ENCODE data around the gene ADARB2. TPM values are rescaled to one million over a fixed set of nuclear protein-coding genes. Genes with fewer than 3 reads are reported as not detected.

ADARB2 gene
- polyA plus RNA-seq, 1 of the 3 experiments (the other 2 are of a cell fraction): not detected

- TF ChIP-seq RFX5 (IDR thresholded peaks at IDR 0.05; ENCODE audit: low read length) (no peak), RCOR1 (IDR thresholded peaks at IDR 0.05; ENCODE audit: low read length) (no peak), EP300 (IDR thresholded peaks at IDR 0.05; ENCODE audit: borderline replicate concordance in 1 of 2, low read depth in 1 of 2, low read length in 1 of 2) (no peak), FOSL2 (IDR thresholded peaks at IDR 0.05; ENCODE audit: borderline replicate concordance, low read depth) (no peak)
- no peaks in the 10 kb centered on the region for H4K20me1 ChIP-seq (ENCODE audit: insufficient read depth)
- peaks cover 0 to 39% of the 10 kb centered on the region in 2 experiments; a peak in 1 of 4 replicates for H3K4me1 ChIP-seq (ENCODE audit: control insufficient read depth in 1 of 2, insufficient read depth in 2 of 2, low read depth in 1 of 2, low read length in 1 of 2)
- WGBS (ENCODE audit: low lambda C conversion rate): 13% methylated on average over 7 of the region's 9 CpGs
- POLR2A ChIA-PET: interaction anchor here (2.1 kb wide), 1 partner anchor 85 kb away, joined by 6 read pairs; the partner anchor contains the start of gene ADARB2
- CTCF ChIA-PET: interaction anchor here (0.6 to 1.8 kb wide), 2 partner anchors 85 to 231 kb away, joined by 3 to 4 read pairs; partner anchors contain the start of gene ADARB2
- H3K27me3 ChIP-seq (ENCODE audit: insufficient read depth): no peaks in the 10 kb centered on the region
- no peaks in the 10 kb centered on the region for H3K79me2 ChIP-seq (ENCODE audit: insufficient read depth)
- H3K27ac ChIP-seq (ENCODE audit: low read depth in 2 of 2, low read length in 1 of 2): peak overlapping the region in 1 of 2 experiments; percentile 88; a peak in 2 of 4 replicates
- H3K9ac ChIP-seq: no peak overlapping the region
- H3K9me3 ChIP-seq: no peaks in the 10 kb centered on the region
- H3K36me3 ChIP-seq (replicated peaks in 1 of 2; ENCODE audit: control insufficient read depth in 1 of 2, insufficient read depth in 2 of 2, low read length in 1 of 2): no peaks in the 10 kb centered on the region
- peak; percentile 62 for DNase-seq
- no peak overlapping the region for H2AFZ ChIP-seq (ENCODE audit: low read depth)
- no peaks in the 10 kb centered on the region for H3K9me2 ChIP-seq
- no peak overlapping the region for H3K4me3 ChIP-seq (ENCODE audit: low read depth in 2 of 2, low read length in 1 of 2)
- H3K4me2 ChIP-seq: no peak overlapping the region
- peaks cover 4% of the 10 kb centered on the region for H3F3A ChIP-seq (replicated peaks; ENCODE audit: insufficient read depth)
These were observed 85.2 kb downstream of the ADARB2 start for GRCh38 chr10:1652151-1652550.

DNA sequence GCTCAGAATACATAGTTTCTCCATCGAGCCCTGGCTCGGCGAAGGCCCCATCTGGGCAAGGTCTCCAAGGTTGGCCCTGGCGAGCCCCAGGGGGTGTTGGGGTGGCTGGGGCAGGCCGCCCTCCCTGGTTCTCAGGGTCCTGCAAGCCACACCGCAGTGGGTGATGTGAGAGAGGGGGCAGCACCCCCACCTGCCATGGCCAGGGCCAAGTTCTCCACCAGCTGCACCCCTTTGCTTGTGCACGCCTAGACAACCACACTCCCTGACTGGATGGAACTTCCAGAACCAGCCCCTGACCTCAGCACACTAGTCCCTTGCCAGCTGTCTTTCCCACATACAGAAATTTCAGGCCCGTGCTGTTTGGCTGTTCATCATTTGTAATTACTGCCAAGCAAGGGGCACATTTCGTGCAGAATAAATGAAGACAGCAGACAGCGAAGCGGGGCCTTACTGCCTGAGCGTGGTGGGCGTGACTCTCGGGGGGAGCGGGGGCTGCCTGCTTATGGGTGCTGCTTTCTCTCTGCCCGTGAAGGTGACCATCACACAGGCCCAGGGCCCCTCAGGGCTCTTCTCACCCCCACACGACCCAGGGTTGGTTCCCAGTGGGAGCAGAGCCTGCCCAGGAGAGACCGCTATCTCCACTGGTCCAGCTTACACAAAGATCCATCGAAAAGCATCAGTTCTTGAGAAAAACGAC is 85.9 kb downstream of the ADARB2 start:
- H3K27ac ChIP-seq (ENCODE audit: low read depth in 2 of 2, low read length in 1 of 2): peak overlapping the region in 1 of 2 experiments; percentile 88; a peak in 2 of 4 replicates
- H3K27me3 ChIP-seq (ENCODE audit: insufficient read depth): no peaks in the 10 kb centered on the region
- H2AFZ ChIP-seq (ENCODE audit: low read depth): no peak overlapping the region
- no peak overlapping the region for H3K4me2 ChIP-seq
- H3K4me3 ChIP-seq (ENCODE audit: low read depth in 2 of 2, low read length in 1 of 2): no peak overlapping the region
- H4K20me1 ChIP-seq (ENCODE audit: insufficient read depth): no peaks in the 10 kb centered on the region
- peaks cover 5% of the 10 kb centered on the region for H3F3A ChIP-seq (replicated peaks; ENCODE audit: insufficient read depth)
- H3K9ac ChIP-seq: no peak overlapping the region
- TF ChIP-seq IRF3 (IDR thresholded peaks at IDR 0.05; ENCODE audit: low read depth, low read length) (no peak), EP300 (IDR thresholded peaks at IDR 0.05; ENCODE audit: borderline replicate concordance in 1 of 2, low read depth in 1 of 2, low read length in 1 of 2) (0 out of 4 replicates have a peak, but pooled peaks of 1 of the 2 experiments have one; percentile 9)
- no peaks in the 10 kb centered on the region for H3K79me2 ChIP-seq (ENCODE audit: insufficient read depth)
- H3K36me3 ChIP-seq (replicated peaks in 1 of 2; ENCODE audit: control insufficient read depth in 1 of 2, insufficient read depth in 2 of 2, low read length in 1 of 2): no peaks in the 10 kb centered on the region
- peaks cover 0 to 39% of the 10 kb centered on the region in 2 experiments; a peak in 1 of 4 replicates for H3K4me1 ChIP-seq (ENCODE audit: control insufficient read depth in 1 of 2, insufficient read depth in 2 of 2, low read depth in 1 of 2, low read length in 1 of 2)
- WGBS (ENCODE audit: low lambda C conversion rate): 35% methylated on average over 14 of the region's 20 CpGs
- POLR2A ChIA-PET: interaction anchor here (2.1 kb wide), 1 partner anchor 86 kb away, joined by 6 read pairs; the partner anchor contains the start of gene ADARB2
- H3K9me3 ChIP-seq: no peaks in the 10 kb centered on the region
- H3K9me2 ChIP-seq: no peaks in the 10 kb centered on the region
- DNase-seq: peak; percentile 60
- CTCF ChIA-PET: interaction anchor here (1.2 to 1.8 kb wide), 3 partner anchors 14 to 230 kb away, joined by 3 to 4 read pairs (median 4); partner anchors contain the start of gene ADARB2
